HCT116 (cell line): ENCODE measurements around the gene CFAP54. TPM values are rescaled to one million over a fixed set of nuclear protein-coding genes. Genes with fewer than 3 reads are reported as not detected.

ENCODE experiments used
- ATAC-seq: fragments of 200-7000 bp; cut with Tn5 transposase; 2 replicates; pipeline ENCODE4 v1.9.1; 2020; ENCODE audit warnings: mild to moderate bottlenecking, moderate library complexity
- BruUV-seq: library from RNA; stranded (reverse); fragments of 400-500 nt; replicated peaks from 2 replicates; lab custom pipeline; 2021; lab: Mats Ljungman, UMichigan
- CTCF ChIA-PET: fragments of 300-600 bp; sonication (Branson Sonifier 250); formaldehyde crosslinking; loops from one replicate; lab custom pipeline; 2021; ENCODE audit warnings: antibody characterized with exemption; lab: Charles Lee
- POLR2A ChIA-PET: fragments of 300-600, 350-600 bp; sonication (Branson Sonifier 250); formaldehyde crosslinking; loops from one replicate; lab custom pipeline; 2021; ENCODE audit warnings: antibody characterized with exemption; lab: Charles Lee
- RAD21 ChIA-PET, 2 experiments: fragments of 300-600 bp; sonication (Branson Sonifier 250); formaldehyde crosslinking; loops; one replicate each; lab custom pipeline; 2023; ENCODE audit warnings: low total read pairs in 2 of 2; ENCODE audit not compliant: uncharacterized antibody in 2 of 2, unreplicated experiment in 2 of 2, low non-redundant PET in 1 of 2; lab: Charles Lee
- DNase-seq: peaks from one replicate; pipeline ENCODE4 v3.0.0-alpha.2; 2010; ENCODE audit warnings: low read depth, low spot score
- H2AFZ ChIP-seq: fragments of 200-600 bp; shearing (Covaris generic), sonication (generic); 2 replicates; pipeline ENCODE4 v1.6.1; 2017; ENCODE audit warnings: low read depth, mixed run types, mixed read lengths, antibody characterized with exemption, low read length; ENCODE audit not compliant: poor library complexity, severe bottlenecking
- H3K27ac ChIP-seq: 2 replicates; pipeline ENCODE4 v1.5.1; 2012; ENCODE audit warnings: low read depth, low read length
- H3K27me3 ChIP-seq: fragments of 200-600 bp; sonication (generic); 2 replicates; pipeline ENCODE4 v1.6.1; 2016; ENCODE audit warnings: mixed run types, low read length, mixed read lengths; ENCODE audit not compliant: insufficient read depth
- H3K36me3 ChIP-seq, 2 experiments: fragments of 200-500 bp in 1 of 2; fragments of 200-600 bp in 1 of 2; sonication (Bioruptor generic) in 1 of 2; sonication (generic) in 1 of 2; 2 replicates each; pipeline versions ENCODE4 v1.5.1 to v1.6.1; 2014 to 2016; ENCODE audit warnings: low read length in 2 of 2, inconsistent platforms in 1 of 2, mixed read lengths in 1 of 2, mixed run types in 1 of 2; ENCODE audit not compliant: insufficient read depth in 2 of 2, control insufficient read depth in 1 of 2
- H3K4me1 ChIP-seq, 2 experiments: fragments of 200-600 bp in 1 of 2; sonication (generic) in 1 of 2; 2 replicates each; pipeline versions ENCODE4 v1.5.1 to v1.6.1; 2012 to 2017; ENCODE audit warnings: low read length in 2 of 2, inconsistent platforms in 1 of 2, mild to moderate bottlenecking in 1 of 2, mixed read lengths in 1 of 2, mixed run types in 1 of 2, moderate library complexity in 1 of 2; ENCODE audit not compliant: insufficient read depth in 2 of 2, control insufficient read depth in 1 of 2
- H3K4me2 ChIP-seq: fragments of 200-600 bp; sonication (generic); 2 replicates; pipeline ENCODE4 v1.6.1; 2017; ENCODE audit warnings: mixed run types, low read length, mixed read lengths
- H3K4me3 ChIP-seq, 2 experiments: fragments of 200-600 bp in 1 of 2; sonication (generic) in 1 of 2; replicated peaks in 1 of 2; 2 replicates each; pipeline ENCODE4 v1.5.1; 2011 to 2016; ENCODE audit warnings: low read length in 2 of 2, control low read depth in 1 of 2, low read depth in 1 of 2, mild to moderate bottlenecking in 1 of 2, mixed read lengths in 1 of 2, mixed run types in 1 of 2
- H3K79me2 ChIP-seq: fragments of 200-600 bp; sonication (generic); 2 replicates; pipeline ENCODE4 v1.6.1; 2017; ENCODE audit warnings: mild to moderate bottlenecking, mixed run types, low read length, moderate library complexity, mixed read lengths; ENCODE audit not compliant: insufficient read depth
- H3K9ac ChIP-seq: fragments of 200-600 bp; sonication (generic); 2 replicates; pipeline ENCODE4 v1.6.1; 2016; ENCODE audit warnings: low read length, mixed read lengths
- H3K9me2 ChIP-seq: fragments of 200-600 bp; sonication (generic), shearing (Covaris generic); 2 replicates; pipeline ENCODE4 v1.6.1; 2017; ENCODE audit warnings: mixed run types, mild to moderate bottlenecking, moderate library complexity; ENCODE audit not compliant: insufficient read depth
- H3K9me3 ChIP-seq, 2 experiments: fragments of 200-500 bp in 1 of 2; fragments of 200-600 bp in 1 of 2; sonication (Bioruptor generic) in 1 of 2; sonication (generic) in 1 of 2; 2 replicates each; pipeline ENCODE4 v1.6.1; 2014 to 2017; ENCODE audit warnings: low read length in 2 of 2, mixed read lengths in 2 of 2, inconsistent platforms in 1 of 2, low read depth in 1 of 2, mild to moderate bottlenecking in 1 of 2, mixed run types in 1 of 2, moderate library complexity in 1 of 2; ENCODE audit not compliant: control insufficient read depth in 1 of 2, insufficient read depth in 1 of 2
- H4K20me1 ChIP-seq: fragments of 200-600 bp; sonication (generic), shearing (Covaris generic); 2 replicates; pipeline ENCODE4 v1.6.1; 2017; ENCODE audit warnings: mixed run types, mild to moderate bottlenecking, moderate library complexity; ENCODE audit not compliant: insufficient read depth
- ATF3 ChIP-seq: IDR thresholded peaks from 2 replicates; pipeline ENCODE4 v1.6.1; 2012
- CBX3 ChIP-seq: IDR thresholded peaks from 2 replicates; pipeline ENCODE4 v1.6.1; 2012; ENCODE audit warnings: low read depth
- CEBPB ChIP-seq: IDR thresholded peaks from 2 replicates; pipeline ENCODE4 v1.6.1; 2012; ENCODE audit warnings: low read depth
- CTCF ChIP-seq, 3 experiments: fragments of 200-600 bp in 1 of 3; sonication (generic) in 1 of 3; IDR thresholded peaks in 2 of 3; conservative IDR thresholded peaks in 1 of 3; 2 replicates each; pipeline ENCODE4 v1.5.1; 2012 to 2017; ENCODE audit warnings: low read depth in 2 of 3, low read length in 2 of 3, antibody characterized with exemption in 1 of 3, borderline replicate concordance in 1 of 3, control low read depth in 1 of 3, mild to moderate bottlenecking in 1 of 3, mixed read lengths in 1 of 3, mixed run types in 1 of 3, moderate library complexity in 1 of 3; ENCODE audit not compliant: insufficient read depth in 1 of 3
- EGR1 ChIP-seq: IDR thresholded peaks from 2 replicates; pipeline ENCODE4 v1.6.1; 2012; ENCODE audit warnings: low read depth
- ELF1 ChIP-seq: IDR thresholded peaks from 2 replicates; pipeline ENCODE4 v1.6.1; 2012; ENCODE audit warnings: low read depth, borderline replicate concordance
- EZH2phosphoT487 ChIP-seq: fragments of 200-600 bp; IDR thresholded peaks from 2 replicates; pipeline ENCODE4 v1.6.1; 2018; ENCODE audit warnings: antibody characterized with exemption, borderline replicate concordance
- JUND ChIP-seq: IDR thresholded peaks from 2 replicates; pipeline ENCODE4 v1.6.1; 2012
- POLR2A ChIP-seq: IDR thresholded peaks from 2 replicates; pipeline ENCODE4 v1.7.0; 2011; ENCODE audit warnings: borderline replicate concordance; ENCODE audit not compliant: insufficient read depth, insufficient read length; ENCODE audit errors: extremely low read depth
- POLR2AphosphoS5 ChIP-seq: IDR thresholded peaks from 2 replicates; pipeline ENCODE4 v1.6.1; 2011; ENCODE audit warnings: mild to moderate bottlenecking, low read depth, low read length, moderate library complexity
- RAD21 ChIP-seq: IDR thresholded peaks from 2 replicates; pipeline ENCODE4 v1.6.1; 2012; ENCODE audit warnings: low read depth, mild to moderate bottlenecking
- SIN3A ChIP-seq: IDR thresholded peaks from 2 replicates; pipeline ENCODE4 v1.6.1; 2012; ENCODE audit warnings: low read depth
- SP1 ChIP-seq: IDR thresholded peaks from 2 replicates; pipeline ENCODE4 v1.6.1; 2012; ENCODE audit warnings: low read depth
- SRF ChIP-seq: IDR thresholded peaks from 2 replicates; pipeline ENCODE4 v1.6.1; 2012; ENCODE audit warnings: low read depth
- TCF7L2 ChIP-seq: IDR thresholded peaks from 2 replicates; pipeline ENCODE4 v1.7.0; 2011; ENCODE audit warnings: borderline replicate concordance, inconsistent platforms; ENCODE audit not compliant: insufficient read depth, insufficient read length; ENCODE audit errors: extremely low read depth
- YY1 ChIP-seq: IDR thresholded peaks from 2 replicates; pipeline ENCODE4 v1.6.1; 2011; ENCODE audit warnings: low read length, low read depth, moderate library complexity, mild to moderate bottlenecking; ENCODE audit not compliant: insufficient replicate concordance; ENCODE audit errors: extremely low read depth
- ZFX ChIP-seq: fragments of 450-650 bp; IDR thresholded peaks from 2 replicates; pipeline ENCODE4 v1.6.1; 2017
- ZNF274 ChIP-seq: fragments of 200-500 bp; sonication (Bioruptor generic); IDR thresholded peaks from 2 replicates; pipeline ENCODE4 v1.6.1; 2014; ENCODE audit warnings: mild to moderate bottlenecking, low read depth, low read length, inconsistent platforms
- intact Hi-C: fragments of 100-400 bp; cut with micrococcal nuclease; formaldehyde crosslinking; loops from 2 replicates; pipeline ENCODE4 v1.10.0; 2022
- total RNA-seq: library from RNA; stranded (reverse); gene quantifications from one replicate; pipeline ENCODE4 v1.2.1, GENCODE V29; 2021; ENCODE audit not compliant: unreplicated experiment
- TF ChIP-seq, protein P1 (sequence below): IDR thresholded peaks from 2 replicates; pipeline ENCODE4 v1.6.1; 2011; ENCODE audit warnings: mild to moderate bottlenecking, low read length, moderate library complexity; ENCODE audit not compliant: insufficient replicate concordance; ENCODE audit errors: extremely low read depth

The CFAP54 gene
- total RNA-seq, 1 experiment from 2014 or later, result 0.25 TPM

DNA sequence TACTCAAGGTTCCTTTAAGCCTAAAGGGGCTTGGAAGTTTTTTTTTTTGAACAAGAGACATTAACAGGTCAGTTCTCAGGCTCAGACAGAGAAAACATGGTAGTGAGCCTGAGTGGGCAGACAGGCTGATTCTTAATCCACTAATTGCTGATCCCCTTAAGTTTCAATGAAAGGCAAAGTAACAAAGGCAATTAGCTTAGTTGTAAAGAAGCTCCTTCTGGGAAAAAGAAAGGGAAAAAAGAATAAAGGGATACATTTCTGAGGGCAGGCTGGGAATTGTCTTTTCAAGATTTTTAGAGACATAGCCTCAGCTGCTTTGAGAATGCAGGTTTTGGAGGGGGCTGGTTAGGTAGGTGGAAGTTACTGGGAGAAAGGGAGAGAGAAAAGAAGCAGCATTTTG, 133.8 kb downstream of the CFAP54 start:
- POLR2A ChIA-PET, result no interaction called here
- H4K20me1 ChIP-seq, result no peaks in the 10 kb centered on the region
- H2AFZ ChIP-seq, result no peak overlapping the region
- RAD21 ChIA-PET, result no interaction called here
- no peak overlapping the region for H3K4me3 ChIP-seq
- intact Hi-C loops, result no loop called here
- CTCF ChIA-PET, result no interaction called here
- H3K79me2 ChIP-seq, result no peaks in the 10 kb centered on the region
- TF ChIP-seq ELF1 (no peak), POLR2A (no peak), CEBPB (no peak), ATF3 (no peak), EZH2phosphoT487 (no peak), TCF7L2 (no peak), ZNF274 (no peak), JUND (no peak), EGR1 (no peak), CBX3 (no peak), SIN3A (no peak), YY1 (no peak), CTCF (IDR thresholded peaks at IDR 0.05 in 2 of 3, conservative IDR thresholded peaks at IDR 0.05 in 1 of 3; ENCODE audit: borderline replicate concordance in 1 of 3, insufficient read depth in 1 of 3, low read depth in 2 of 3, low read length in 2 of 3) (no peak), POLR2AphosphoS5 (no peak), SRF (no peak), ZFX (no peak), SP1 (no peak), RAD21 (no peak)
- TF ChIP-seq, protein P1, sequence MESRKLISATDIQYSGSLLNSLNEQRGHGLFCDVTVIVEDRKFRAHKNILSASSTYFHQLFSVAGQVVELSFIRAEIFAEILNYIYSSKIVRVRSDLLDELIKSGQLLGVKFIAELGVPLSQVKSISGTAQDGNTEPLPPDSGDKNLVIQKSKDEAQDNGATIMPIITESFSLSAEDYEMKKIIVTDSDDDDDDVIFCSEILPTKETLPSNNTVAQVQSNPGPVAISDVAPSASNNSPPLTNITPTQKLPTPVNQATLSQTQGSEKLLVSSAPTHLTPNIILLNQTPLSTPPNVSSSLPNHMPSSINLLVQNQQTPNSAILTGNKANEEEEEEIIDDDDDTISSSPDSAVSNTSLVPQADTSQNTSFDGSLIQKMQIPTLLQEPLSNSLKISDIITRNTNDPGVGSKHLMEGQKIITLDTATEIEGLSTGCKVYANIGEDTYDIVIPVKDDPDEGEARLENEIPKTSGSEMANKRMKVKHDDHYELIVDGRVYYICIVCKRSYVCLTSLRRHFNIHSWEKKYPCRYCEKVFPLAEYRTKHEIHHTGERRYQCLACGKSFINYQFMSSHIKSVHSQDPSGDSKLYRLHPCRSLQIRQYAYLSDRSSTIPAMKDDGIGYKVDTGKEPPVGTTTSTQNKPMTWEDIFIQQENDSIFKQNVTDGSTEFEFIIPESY, result no peak
- no peak overlapping the region for H3K9ac ChIP-seq
- no peaks in the 10 kb centered on the region for H3K36me3 ChIP-seq
- peaks cover 34% of the 10 kb centered on the region for H3K27me3 ChIP-seq
- no peak overlapping the region for H3K4me2 ChIP-seq
- no peaks in the 10 kb centered on the region for H3K9me3 ChIP-seq
- no TSS peak for BruUV-seq
- no peaks in the 10 kb centered on the region for H3K9me2 ChIP-seq
- no peak overlapping the region for H3K27ac ChIP-seq
- DNase-seq (no peak), ATAC-seq (no peak)
- no peaks in the 10 kb centered on the region for H3K4me1 ChIP-seq
